ENCODE measurements around the gene KYAT1. TPM values are rescaled to one million over a fixed set of nuclear protein-coding genes. Genes with fewer than 3 reads are reported as not detected.

The KYAT1 gene
- total and polyA plus RNA-seq, 2 of the 13 experiments (the other 11 are each of a cell fraction or from before 2014, with no cell fraction given), result 9.2 to 46.5 TPM

DNA sequence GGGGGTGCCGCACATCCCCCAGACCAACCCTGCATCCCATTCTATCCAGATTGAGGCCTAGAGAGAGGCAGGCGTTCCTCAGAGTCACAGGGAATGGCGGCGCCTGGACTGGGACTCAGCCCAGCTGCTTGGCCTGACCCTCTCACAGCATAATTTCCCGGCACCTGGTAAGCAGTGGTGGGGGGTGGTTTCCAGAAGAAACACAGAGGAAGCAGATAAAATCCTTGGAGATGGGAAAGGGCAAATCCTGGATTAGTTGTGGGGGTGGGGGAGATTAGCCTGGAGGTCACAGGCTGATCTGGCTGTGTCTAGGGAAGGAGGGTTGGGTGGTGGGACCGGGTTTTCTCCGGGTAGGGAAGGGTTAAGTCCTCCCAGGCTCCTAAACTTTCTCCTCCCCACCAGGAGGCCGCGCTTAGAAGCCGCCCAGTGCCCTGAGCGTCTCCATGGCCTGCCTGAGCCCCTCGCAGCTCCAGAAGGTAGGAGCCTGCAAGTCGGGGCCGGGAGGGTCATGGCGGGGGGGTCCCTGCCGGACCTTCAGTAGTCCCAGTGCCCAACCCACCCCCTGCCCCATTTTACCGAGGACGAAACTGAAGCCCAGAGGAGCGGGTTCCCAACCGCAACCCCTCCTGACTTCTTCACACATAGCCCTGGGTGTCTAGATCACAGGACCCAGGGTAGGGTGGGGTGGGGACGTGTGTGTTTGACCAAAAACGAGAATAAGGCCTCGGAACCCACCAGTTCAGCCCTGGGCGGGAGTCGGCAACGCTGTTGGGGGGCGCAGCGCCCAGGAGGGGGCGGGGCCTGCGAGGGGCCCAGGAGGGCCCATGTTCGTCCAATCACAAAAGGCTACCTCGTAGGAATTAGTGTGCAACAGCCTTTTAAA is 40.4 kb upstream of the KYAT1 start (continued):
- TF ChIP-seq ZNF557 (CRISPR knock-in tag; IDR thresholded peaks at IDR 0.05), result no peak; the same call in 1 of the 2 replicates
- TF ChIP-seq TSC22D2 (CRISPR knock-in tag; IDR thresholded peaks at IDR 0.05; ENCODE audit: borderline replicate concordance), result no peak
- peak; percentile 63; the same call in 1 of the 2 replicates for TF ChIP-seq SALL1 (CRISPR knock-in tag; IDR thresholded peaks at IDR 0.05)
- TF ChIP-seq, protein P1, sequence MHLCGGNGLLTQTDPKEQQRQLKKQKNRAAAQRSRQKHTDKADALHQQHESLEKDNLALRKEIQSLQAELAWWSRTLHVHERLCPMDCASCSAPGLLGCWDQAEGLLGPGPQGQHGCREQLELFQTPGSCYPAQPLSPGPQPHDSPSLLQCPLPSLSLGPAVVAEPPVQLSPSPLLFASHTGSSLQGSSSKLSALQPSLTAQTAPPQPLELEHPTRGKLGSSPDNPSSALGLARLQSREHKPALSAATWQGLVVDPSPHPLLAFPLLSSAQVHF (CRISPR knock-in tag; IDR thresholded peaks at IDR 0.05), result no peak
- TF ChIP-seq, protein P2, sequence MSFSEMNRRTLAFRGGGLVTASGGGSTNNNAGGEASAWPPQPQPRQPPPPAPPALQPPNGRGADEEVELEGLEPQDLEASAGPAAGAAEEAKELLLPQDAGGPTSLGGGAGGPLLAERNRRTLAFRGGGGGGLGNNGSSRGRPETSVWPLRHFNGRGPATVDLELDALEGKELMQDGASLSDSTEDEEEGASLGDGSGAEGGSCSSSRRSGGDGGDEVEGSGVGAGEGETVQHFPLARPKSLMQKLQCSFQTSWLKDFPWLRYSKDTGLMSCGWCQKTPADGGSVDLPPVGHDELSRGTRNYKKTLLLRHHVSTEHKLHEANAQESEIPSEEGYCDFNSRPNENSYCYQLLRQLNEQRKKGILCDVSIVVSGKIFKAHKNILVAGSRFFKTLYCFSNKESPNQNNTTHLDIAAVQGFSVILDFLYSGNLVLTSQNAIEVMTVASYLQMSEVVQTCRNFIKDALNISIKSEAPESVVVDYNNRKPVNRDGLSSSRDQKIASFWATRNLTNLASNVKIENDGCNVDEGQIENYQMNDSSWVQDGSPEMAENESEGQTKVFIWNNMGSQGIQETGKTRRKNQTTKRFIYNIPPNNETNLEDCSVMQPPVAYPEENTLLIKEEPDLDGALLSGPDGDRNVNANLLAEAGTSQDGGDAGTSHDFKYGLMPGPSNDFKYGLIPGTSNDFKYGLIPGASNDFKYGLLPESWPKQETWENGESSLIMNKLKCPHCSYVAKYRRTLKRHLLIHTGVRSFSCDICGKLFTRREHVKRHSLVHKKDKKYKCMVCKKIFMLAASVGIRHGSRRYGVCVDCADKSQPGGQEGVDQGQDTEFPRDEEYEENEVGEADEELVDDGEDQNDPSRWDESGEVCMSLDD (CRISPR knock-in tag; IDR thresholded peaks at IDR 0.05; ENCODE audit: borderline replicate concordance), result 0 out of 2 replicates have a peak, but pooled peaks have one; percentile 24
- TF ChIP-seq, protein P3, sequence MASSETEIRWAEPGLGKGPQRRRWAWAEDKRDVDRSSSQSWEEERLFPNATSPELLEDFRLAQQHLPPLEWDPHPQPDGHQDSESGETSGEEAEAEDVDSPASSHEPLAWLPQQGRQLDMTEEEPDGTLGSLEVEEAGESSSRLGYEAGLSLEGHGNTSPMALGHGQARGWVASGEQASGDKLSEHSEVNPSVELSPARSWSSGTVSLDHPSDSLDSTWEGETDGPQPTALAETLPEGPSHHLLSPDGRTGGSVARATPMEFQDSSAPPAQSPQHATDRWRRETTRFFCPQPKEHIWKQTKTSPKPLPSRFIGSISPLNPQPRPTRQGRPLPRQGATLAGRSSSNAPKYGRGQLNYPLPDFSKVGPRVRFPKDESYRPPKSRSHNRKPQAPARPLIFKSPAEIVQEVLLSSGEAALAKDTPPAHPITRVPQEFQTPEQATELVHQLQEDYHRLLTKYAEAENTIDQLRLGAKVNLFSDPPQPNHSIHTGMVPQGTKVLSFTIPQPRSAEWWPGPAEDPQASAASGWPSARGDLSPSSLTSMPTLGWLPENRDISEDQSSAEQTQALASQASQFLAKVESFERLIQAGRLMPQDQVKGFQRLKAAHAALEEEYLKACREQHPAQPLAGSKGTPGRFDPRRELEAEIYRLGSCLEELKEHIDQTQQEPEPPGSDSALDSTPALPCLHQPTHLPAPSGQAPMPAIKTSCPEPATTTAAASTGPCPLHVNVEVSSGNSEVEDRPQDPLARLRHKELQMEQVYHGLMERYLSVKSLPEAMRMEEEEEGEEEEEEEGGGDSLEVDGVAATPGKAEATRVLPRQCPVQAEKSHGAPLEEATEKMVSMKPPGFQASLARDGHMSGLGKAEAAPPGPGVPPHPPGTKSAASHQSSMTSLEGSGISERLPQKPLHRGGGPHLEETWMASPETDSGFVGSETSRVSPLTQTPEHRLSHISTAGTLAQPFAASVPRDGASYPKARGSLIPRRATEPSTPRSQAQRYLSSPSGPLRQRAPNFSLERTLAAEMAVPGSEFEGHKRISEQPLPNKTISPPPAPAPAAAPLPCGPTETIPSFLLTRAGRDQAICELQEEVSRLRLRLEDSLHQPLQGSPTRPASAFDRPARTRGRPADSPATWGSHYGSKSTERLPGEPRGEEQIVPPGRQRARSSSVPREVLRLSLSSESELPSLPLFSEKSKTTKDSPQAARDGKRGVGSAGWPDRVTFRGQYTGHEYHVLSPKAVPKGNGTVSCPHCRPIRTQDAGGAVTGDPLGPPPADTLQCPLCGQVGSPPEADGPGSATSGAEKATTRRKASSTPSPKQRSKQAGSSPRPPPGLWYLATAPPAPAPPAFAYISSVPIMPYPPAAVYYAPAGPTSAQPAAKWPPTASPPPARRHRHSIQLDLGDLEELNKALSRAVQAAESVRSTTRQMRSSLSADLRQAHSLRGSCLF (CRISPR knock-in tag; IDR thresholded peaks at IDR 0.05; ENCODE audit: borderline replicate concordance), result no peak
- TF ChIP-seq, protein P4, sequence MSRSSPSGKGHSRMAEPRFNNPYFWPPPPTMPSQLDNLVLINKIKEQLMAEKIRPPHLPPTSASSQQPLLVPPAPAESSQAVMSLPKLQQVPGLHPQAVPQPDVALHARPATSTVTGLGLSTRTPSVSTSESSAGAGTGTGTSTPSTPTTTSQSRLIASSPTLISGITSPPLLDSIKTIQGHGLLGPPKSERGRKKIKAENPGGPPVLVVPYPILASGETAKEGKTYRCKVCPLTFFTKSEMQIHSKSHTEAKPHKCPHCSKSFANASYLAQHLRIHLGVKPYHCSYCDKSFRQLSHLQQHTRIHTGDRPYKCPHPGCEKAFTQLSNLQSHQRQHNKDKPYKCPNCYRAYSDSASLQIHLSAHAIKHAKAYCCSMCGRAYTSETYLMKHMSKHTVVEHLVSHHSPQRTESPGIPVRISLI (CRISPR knock-in tag; IDR thresholded peaks at IDR 0.05; ENCODE audit: borderline replicate concordance), result no peak; the same call in 1 of the 2 replicates
- TF ChIP-seq, protein P5, sequence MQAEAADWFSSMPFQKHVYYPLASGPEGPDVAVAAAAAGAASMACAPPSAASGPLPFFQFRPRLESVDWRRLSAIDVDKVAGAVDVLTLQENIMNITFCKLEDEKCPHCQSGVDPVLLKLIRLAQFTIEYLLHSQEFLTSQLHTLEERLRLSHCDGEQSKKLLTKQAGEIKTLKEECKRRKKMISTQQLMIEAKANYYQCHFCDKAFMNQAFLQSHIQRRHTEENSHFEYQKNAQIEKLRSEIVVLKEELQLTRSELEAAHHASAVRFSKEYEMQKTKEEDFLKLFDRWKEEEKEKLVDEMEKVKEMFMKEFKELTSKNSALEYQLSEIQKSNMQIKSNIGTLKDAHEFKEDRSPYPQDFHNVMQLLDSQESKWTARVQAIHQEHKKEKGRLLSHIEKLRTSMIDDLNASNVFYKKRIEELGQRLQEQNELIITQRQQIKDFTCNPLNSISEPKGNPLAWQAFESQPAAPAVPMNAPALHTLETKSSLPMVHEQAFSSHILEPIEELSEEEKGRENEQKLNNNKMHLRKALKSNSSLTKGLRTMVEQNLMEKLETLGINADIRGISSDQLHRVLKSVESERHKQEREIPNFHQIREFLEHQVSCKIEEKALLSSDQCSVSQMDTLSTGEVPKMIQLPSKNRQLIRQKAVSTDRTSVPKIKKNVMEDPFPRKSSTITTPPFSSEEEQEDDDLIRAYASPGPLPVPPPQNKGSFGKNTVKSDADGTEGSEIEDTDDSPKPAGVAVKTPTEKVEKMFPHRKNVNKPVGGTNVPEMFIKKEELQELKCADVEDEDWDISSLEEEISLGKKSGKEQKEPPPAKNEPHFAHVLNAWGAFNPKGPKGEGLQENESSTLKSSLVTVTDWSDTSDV (CRISPR knock-in tag; IDR thresholded peaks at IDR 0.05), result no peak
- 0 out of 2 replicates have a peak, but pooled peaks have one; percentile 24 for TF ChIP-seq THAP11 (CRISPR knock-in tag; IDR thresholded peaks at IDR 0.05)
- no peak for TF ChIP-seq CC2D1A (CRISPR knock-in tag; IDR thresholded peaks at IDR 0.05)
- TF ChIP-seq, protein P6, sequence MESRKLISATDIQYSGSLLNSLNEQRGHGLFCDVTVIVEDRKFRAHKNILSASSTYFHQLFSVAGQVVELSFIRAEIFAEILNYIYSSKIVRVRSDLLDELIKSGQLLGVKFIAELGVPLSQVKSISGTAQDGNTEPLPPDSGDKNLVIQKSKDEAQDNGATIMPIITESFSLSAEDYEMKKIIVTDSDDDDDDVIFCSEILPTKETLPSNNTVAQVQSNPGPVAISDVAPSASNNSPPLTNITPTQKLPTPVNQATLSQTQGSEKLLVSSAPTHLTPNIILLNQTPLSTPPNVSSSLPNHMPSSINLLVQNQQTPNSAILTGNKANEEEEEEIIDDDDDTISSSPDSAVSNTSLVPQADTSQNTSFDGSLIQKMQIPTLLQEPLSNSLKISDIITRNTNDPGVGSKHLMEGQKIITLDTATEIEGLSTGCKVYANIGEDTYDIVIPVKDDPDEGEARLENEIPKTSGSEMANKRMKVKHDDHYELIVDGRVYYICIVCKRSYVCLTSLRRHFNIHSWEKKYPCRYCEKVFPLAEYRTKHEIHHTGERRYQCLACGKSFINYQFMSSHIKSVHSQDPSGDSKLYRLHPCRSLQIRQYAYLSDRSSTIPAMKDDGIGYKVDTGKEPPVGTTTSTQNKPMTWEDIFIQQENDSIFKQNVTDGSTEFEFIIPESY (CRISPR knock-in tag; IDR thresholded peaks at IDR 0.05), result no peak
- 0 out of 2 replicates have a peak, but pooled peaks have one; percentile 14 for TF ChIP-seq HIVEP1 (CRISPR knock-in tag; IDR thresholded peaks at IDR 0.05)
